PFSK-1 (cell line): Measurements from ENCODE around the gene TCF3.
A peak's percentile ranks its signal among the peaks of the same experiment; 100 is the strongest.

Experiments used
- FOXP2 ChIP-seq: optimal IDR thresholded peaks from 2 replicates; pipeline ENCODE3; 2011; ENCODE audit warnings: borderline replicate concordance, control low read depth, inconsistent platforms; ENCODE audit not compliant: insufficient read depth; ENCODE audit errors: extremely low read length, extremely low read depth
- POLR2AphosphoS5 ChIP-seq: IDR thresholded peaks from 2 replicates; pipeline ENCODE4 v1.6.1; 2012; ENCODE audit warnings: low read depth, mild to moderate bottlenecking, control low read depth, low read length, moderate library complexity
- REST ChIP-seq, 2 experiments: IDR thresholded peaks; 2 replicates each; pipeline versions ENCODE4 v1.6.1 to v1.8.0; 2011 to 2012; ENCODE audit warnings: low read depth in 2 of 2, low read length in 2 of 2, control low read depth in 1 of 2, inconsistent platforms in 1 of 2, mild to moderate bottlenecking in 1 of 2, moderate library complexity in 1 of 2; ENCODE audit not compliant: insufficient read depth in 1 of 2
- SIN3A ChIP-seq: IDR thresholded peaks from 2 replicates; pipeline ENCODE4 v1.6.1; 2012; ENCODE audit warnings: mild to moderate bottlenecking, low read length, moderate library complexity, borderline replicate concordance; ENCODE audit not compliant: insufficient read depth
- TAF1 ChIP-seq: IDR thresholded peaks from 2 replicates; pipeline ENCODE4 v1.6.1; 2012; ENCODE audit warnings: low read length, control low read depth, borderline replicate concordance; ENCODE audit not compliant: insufficient read depth

TCF3 gene

GRCh38 chr19:1674293-1674679 is 21.9 kb upstream of the TCF3 start:
- TF ChIP-seq TAF1 (no peak), POLR2AphosphoS5 (no peak), FOXP2 (no peak), REST (IDR thresholded peaks at IDR 0.05; ENCODE audit: insufficient read depth in 1 of 2, low read depth in 2 of 2, low read length in 2 of 2) (no peak), SIN3A (no peak)

GRCh38 chr19:1673645-1674292 is 21.4 kb upstream of the TCF3 start:
- TF ChIP-seq TAF1 (no peak), REST (IDR thresholded peaks at IDR 0.05; ENCODE audit: insufficient read depth in 1 of 2, low read depth in 2 of 2, low read length in 2 of 2) (0 out of 4 replicates have a peak, but pooled peaks of 1 of the 2 experiments have one; percentile 37), POLR2AphosphoS5 (no peak), FOXP2 (no peak), SIN3A (no peak)

GRCh38 chr19:1672769-1673644 is 20.6 kb upstream of the TCF3 start:
- TF ChIP-seq POLR2AphosphoS5 (no peak), REST (IDR thresholded peaks at IDR 0.05; ENCODE audit: insufficient read depth in 1 of 2, low read depth in 2 of 2, low read length in 2 of 2) (no peak), FOXP2 (no peak), SIN3A (no peak)

GRCh38 chr19:1672038-1672768 is 19.8 kb upstream of the TCF3 start:
- TF ChIP-seq REST (IDR thresholded peaks at IDR 0.05; ENCODE audit: insufficient read depth in 1 of 2, low read depth in 2 of 2, low read length in 2 of 2) (no peak), POLR2AphosphoS5 (no peak), TAF1 (no peak), FOXP2 (peak; percentile 5)
